SK-MEL-5 (cell line): ENCODE measurements around the gene ZNF559. TPM values are rescaled to one million over a fixed set of nuclear protein-coding genes. Genes with fewer than 3 reads are reported as not detected.

Experiments
- DNase-seq: peaks from one replicate; pipeline ENCODE4 v3.0.0-alpha.2; 2016; ENCODE audit warnings: low read depth, low spot score
- in situ Hi-C: cut with HindIII; loops from 2 replicates; pipeline ENCODE4 v1.10.0; 2016; ENCODE audit warnings: low sequenced_read_pairs, high pct_unique_total_duplicates, low pct_unique_long_range_greater_than_20kb
- total RNA-seq: library from RNA; depleted of rRNA; stranded (reverse); fragments of >200 nt; shearing (Covaris generic); gene quantifications from 2 replicates; pipeline ENCODE4 v1.2.3, GENCODE V29; 2014; rRNA removed

Gene ZNF559
- total RNA-seq, 1 experiment from 2014 or later: 18.8 TPM

- no peak for DNase-seq
- in situ Hi-C loops: no loop called here
Measured at GRCh38 chr19:9345005-9345404, 21.0 kb downstream of the ZNF559 start.

- in situ Hi-C loops: no loop called here
- DNase-seq: no peak
Measured at GRCh38 chr19:9348253-9348652, 24.3 kb downstream of the ZNF559 start.

GRCh38 chr19:9348671-9349070, 24.7 kb downstream of the ZNF559 start:
- no peak for DNase-seq
- in situ Hi-C loops: no loop called here

- DNase-seq: no peak
- in situ Hi-C loops: no loop called here
Measured at GRCh38 chr19:9352505-9352904, 28.5 kb downstream of the ZNF559 start.

GRCh38 chr19:9353011-9353410, 29.0 kb downstream of the ZNF559 start:
- DNase-seq: no peak
- in situ Hi-C loops: no loop called here

GRCh38 chr19:9354651-9355050, 30.7 kb downstream of the ZNF559 start:
- DNase-seq: no peak
- in situ Hi-C loops: no loop called here

- in situ Hi-C loops: no loop called here
- no peak for DNase-seq
Measured at GRCh38 chr19:9362905-9363304, 38.9 kb downstream of the ZNF559 start, which contains the start of gene ZNF177. TSS of gene ZNF177 (plus strand) at chr19:9363013. CDS start at chr19:9378312, 15,299 bp downstream.

GRCh38 chr19:9370738-9371619, 47.0 kb downstream of the ZNF559 start:
- in situ Hi-C loops: no loop called here
- no peak for DNase-seq

GRCh38 chr19:9381361-9381785, 57.4 kb downstream of the ZNF559 start:
- no peak for DNase-seq
- in situ Hi-C loops: no loop called here

Other genes starting within 250 kb of the ZNF559 start
- not detected in 2 replicates for gene OR1M1, start 237.1 kb upstream of the ZNF559 start, total RNA-seq
- gene OR7G2, start 216.7 kb upstream of the ZNF559 start, total RNA-seq: not detected in 2 replicates
- gene OR7G1, start 208.4 kb upstream of the ZNF559 start, total RNA-seq: not detected in 2 replicates
- not detected in 2 replicates for gene OR7G3, start 197.2 kb upstream of the ZNF559 start, total RNA-seq
- gene ZNF317, start 183.8 kb upstream of the ZNF559 start, total RNA-seq: 32.9 and 45.4 TPM in 2 replicates
- 0.05 TPM in 1 of 2 replicates, not detected in the other for gene OR7D2, start 145.2 kb upstream of the ZNF559 start, total RNA-seq
- gene OR7D4, start 104.6 kb upstream of the ZNF559 start, total RNA-seq: not detected in 2 replicates
- not detected in 2 replicates for gene OR7E24, start 73.2 kb upstream of the ZNF559 start, total RNA-seq
- 4.2 and 5.6 TPM in 2 replicates for gene ZNF699, start 14.3 kb upstream of the ZNF559 start, total RNA-seq
- 1.2 and 2.5 TPM in 2 replicates for gene ZNF177, start 38.8 kb downstream of the ZNF559 start, total RNA-seq
- gene ZNF266, start 111.4 kb downstream of the ZNF559 start, total RNA-seq: 10.4 and 11.3 TPM in 2 replicates
- 0.69 and 0.90 TPM in 2 replicates for gene ZNF560, start 174.4 kb downstream of the ZNF559 start, total RNA-seq
- 11.4 and 11.6 TPM in 2 replicates for gene ZNF426, start 214.5 kb downstream of the ZNF559 start, total RNA-seq